HepG2 (cell line): ENCODE measurements around the gene MTCL1. TPM values are rescaled to one million over a fixed set of nuclear protein-coding genes. Genes with fewer than 3 reads are reported as not detected.

ENCODE experiments used
- ATAC-seq: fragments of 200-7000 bp; cut with Tn5 transposase; 3 replicates; pipeline ENCODE4 v1.9.1; 2020; ENCODE audit warnings: mild to moderate bottlenecking, moderate library complexity
- BruUV-seq: library from RNA; stranded (reverse); fragments of 400-500 nt; replicated peaks from 2 replicates; lab custom pipeline; 2021; lab: Mats Ljungman, UMichigan
- CTCF ChIA-PET: fragments of 300-600 bp; formaldehyde crosslinking; extraction: SDS; loops from one replicate; lab custom pipeline; 2021; ENCODE audit warnings: low total read pairs, inconsistent platforms, low intra/inter-chr PET ratio; lab: Yijun Ruan, JAX
- POLR2A ChIA-PET: fragments of 350-600 bp; sonication (Branson Sonifier 250); formaldehyde crosslinking; loops from one replicate; lab custom pipeline; 2020; ENCODE audit warnings: antibody characterized with exemption, inconsistent platforms; lab: Yijun Ruan, JAX
- DNase-seq: peaks from one replicate; pipeline ENCODE4 v3.0.0-alpha.2; 2015; ENCODE audit warnings: low spot score
- FAIRE-seq: peaks from 3 replicates; lab custom pipeline; 2011; peaks lifted over from hg19 to GRCh38; lab: Jason Lieb, UNC
- H2AFZ ChIP-seq: one replicate; pipeline ENCODE4 v1.6.1; 2011; ENCODE audit warnings: low read length, inconsistent platforms
- H3K27ac ChIP-seq: fragments of 300-600 bp; 3 replicates; pipeline ENCODE4 v1.8.0; 2011; ENCODE audit warnings: mixed run types, mild to moderate bottlenecking, mixed read lengths, low read length, inconsistent platforms; ENCODE audit not compliant: insufficient read depth; ENCODE audit errors: extremely low read length
- H3K27me3 ChIP-seq, 2 experiments: fragments of 200-600 bp in 1 of 2; 2 replicates in 1 of 2; 3 replicates in 1 of 2; pipeline versions ENCODE4 v1.6.0 to v1.8.0; 2011; ENCODE audit warnings: low read length in 2 of 2, mild to moderate bottlenecking in 2 of 2, moderate library complexity in 2 of 2, inconsistent platforms in 1 of 2; ENCODE audit not compliant: insufficient read depth in 2 of 2, control insufficient read depth in 1 of 2
- H3K36me3 ChIP-seq, 2 experiments: fragments of 200-600 bp in 1 of 2; replicated peaks in 1 of 2; 2 replicates in 1 of 2; 3 replicates in 1 of 2; pipeline versions ENCODE4 v1.5.1 to v1.8.0; 2011; ENCODE audit warnings: low read length in 2 of 2, inconsistent platforms in 1 of 2; ENCODE audit not compliant: insufficient read depth in 2 of 2, control insufficient read depth in 1 of 2
- H3K4me1 ChIP-seq: 2 replicates; pipeline ENCODE4 v1.5.1; 2012; ENCODE audit warnings: low read length, inconsistent platforms; ENCODE audit not compliant: insufficient read depth
- H3K4me2 ChIP-seq: 2 replicates; pipeline ENCODE4 v1.6.0; 2011; ENCODE audit warnings: low read depth, low read length, inconsistent platforms
- H3K4me3 ChIP-seq, 3 experiments: fragments of 200-600 bp in 1 of 3; sonication (generic), shearing (Covaris generic) in 1 of 3; replicated peaks in 1 of 3; 2 replicates each; pipeline ENCODE4 v1.5.1; 2011 to 2016; ENCODE audit warnings: low read length in 3 of 3, inconsistent platforms in 2 of 3, low read depth in 2 of 3, mild to moderate bottlenecking in 2 of 3, control low read depth in 1 of 3, mixed read lengths in 1 of 3; ENCODE audit not compliant: insufficient read depth in 1 of 3
- H3K79me2 ChIP-seq: one replicate; pipeline ENCODE4 v1.6.1; 2011; ENCODE audit warnings: low read length, inconsistent platforms; ENCODE audit not compliant: insufficient read depth
- H3K9ac ChIP-seq: 2 replicates; pipeline ENCODE4 v1.6.0; 2011; ENCODE audit warnings: mild to moderate bottlenecking, low read depth, low read length, inconsistent platforms; ENCODE audit not compliant: insufficient read depth
- H3K9me3 ChIP-seq: 2 replicates; pipeline ENCODE4 v1.5.1; 2012; ENCODE audit warnings: mild to moderate bottlenecking, low read length
- H4K20me1 ChIP-seq: 2 replicates; pipeline ENCODE4 v1.6.0; 2011; ENCODE audit warnings: inconsistent platforms, mild to moderate bottlenecking, low read length, moderate library complexity; ENCODE audit not compliant: insufficient read depth
- BCL6 ChIP-seq: IDR thresholded peaks from 2 replicates; pipeline ENCODE4 v1.6.1; 2016; ENCODE audit warnings: missing genetic modification reagents, missing compliant biosample characterization
- CEBPG ChIP-seq: IDR thresholded peaks from 2 replicates; pipeline ENCODE4 v1.6.1; 2016
- FIP1L1 ChIP-seq: fragments of 200-400 bp; formaldehyde crosslinking; IDR thresholded peaks from 2 replicates; pipeline ENCODE4 v1.6.1; 2018; ENCODE audit warnings: low read depth, mild to moderate bottlenecking, low read length, moderate library complexity, borderline replicate concordance; ENCODE audit not compliant: insufficient read depth
- FOXK2 ChIP-seq: fragments of 450-650 bp; IDR thresholded peaks from 2 replicates; pipeline ENCODE4 v1.6.1; 2016
- KAT2B ChIP-seq: fragments of 150-350 bp; IDR thresholded peaks from 2 replicates; pipeline ENCODE4 v1.6.1; 2014; ENCODE audit warnings: low read depth, low read length, borderline replicate concordance
- KDM4B ChIP-seq: sonication (generic); formaldehyde crosslinking; IDR thresholded peaks from 2 replicates; pipeline ENCODE4 v1.4.0; 2020; ENCODE audit warnings: missing genetic modification reagents
- MLX ChIP-seq: IDR thresholded peaks from 2 replicates; pipeline ENCODE4 v1.6.1; 2016
- PAX8 ChIP-seq: sonication (generic); formaldehyde crosslinking; IDR thresholded peaks from 2 replicates; pipeline ENCODE4 v1.8.0; 2022; ENCODE audit warnings: mild to moderate bottlenecking, missing genetic modification reagents, borderline replicate concordance
- SIN3A ChIP-seq: IDR thresholded peaks from 2 replicates; pipeline ENCODE4 v1.6.1; 2011; ENCODE audit warnings: low read depth, mild to moderate bottlenecking, control low read depth, low read length, borderline replicate concordance
- SRY ChIP-seq: sonication (generic); formaldehyde crosslinking; IDR thresholded peaks from 2 replicates; pipeline ENCODE4 v1.8.0; 2022; ENCODE audit warnings: mild to moderate bottlenecking, missing genetic modification reagents
- TOPORS ChIP-seq: sonication (generic); formaldehyde crosslinking; IDR thresholded peaks from 2 replicates; pipeline ENCODE4 v1.8.0; 2023; ENCODE audit warnings: mild to moderate bottlenecking, missing genetic modification reagents
- ZNF121 ChIP-seq: sonication (generic); formaldehyde crosslinking; IDR thresholded peaks from 2 replicates; pipeline ENCODE4 v1.5.0; 2020; ENCODE audit warnings: mild to moderate bottlenecking, missing genetic modification reagents
- ZNF468 ChIP-seq: sonication (generic); formaldehyde crosslinking; IDR thresholded peaks from 2 replicates; pipeline ENCODE4 v1.8.0; 2022; ENCODE audit warnings: mild to moderate bottlenecking, moderate library complexity, missing genetic modification reagents
- ZNF576 ChIP-seq: sonication (generic); formaldehyde crosslinking; IDR thresholded peaks from 2 replicates; pipeline ENCODE4 v1.4.0; 2020; ENCODE audit warnings: mild to moderate bottlenecking, missing genetic modification reagents
- WGBS: methylation state at CpG from one replicate; pipeline ENCODE4 v1.1.6; 2017; ENCODE audit warnings: low lambda C conversion rate; 5-methylcytosine and 5-hydroxymethylcytosine counted together
- in situ Hi-C: cut with HindIII; loops from 2 replicates; pipeline ENCODE4 v1.10.0; 2017; ENCODE audit warnings: low pct_unique_long_range_greater_than_20kb; ENCODE audit not compliant: extremely low pct_ligation_motif_present
- intact Hi-C: fragments of 100-400 bp; cut with micrococcal nuclease; formaldehyde crosslinking; loops from one replicate; pipeline ENCODE4 v1.10.0; 2022; ENCODE audit not compliant: unreplicated experiment
- polyA plus RNA-seq, 8 experiments: library from polyadenylated mRNA; depleted of rRNA in 3 of 8; stranded (reverse) in 7 of 8; unstranded in 1 of 8; fragments of >200 nt; fragmentation: Illumina TruSeq in 4 of 8; extraction: Trizol in 4 of 8; gene quantifications; 2 replicates each; pipeline versions ENCODE4 v1.2.1 to v1.2.3, GENCODE V29; 2011 to 2016; ENCODE audit warnings: low read depth in 4 of 8, missing spikeins in 1 of 8, mixed read lengths in 1 of 8; ENCODE audit not compliant: insufficient read depth in 1 of 8
- total RNA-seq, 5 experiments: library from RNA; depleted of rRNA; stranded (reverse); fragments of >200 nt; fragmentation: Illumina TruSeq; extraction: Trizol; gene quantifications; 2 replicates each; pipeline ENCODE4 v1.2.3, GENCODE V29; 2016; ENCODE audit warnings: low read depth in 1 of 5

Gene MTCL1
- total and polyA plus RNA-seq, 2 of the 13 experiments (the other 11 are each of a cell fraction or from before 2014, with no cell fraction given): 3.1 to 3.2 TPM

- POLR2A ChIA-PET: no interaction called here
Measured at GRCh38 chr18:8854550-8854949, 149.2 kb downstream of the MTCL1 start.

GRCh38 chr18:8854962-8855361, 149.6 kb downstream of the MTCL1 start:
- in situ Hi-C loops: no loop called here
- CTCF ChIA-PET: no interaction called here
- BruUV-seq: no TSS peak
- H3K4me2 ChIP-seq: no peak overlapping the region
- WGBS: 41% methylated on average over 2 of the region's 2 CpGs
- H3K27ac ChIP-seq: no peak overlapping the region
- no peaks in the 10 kb centered on the region for H4K20me1 ChIP-seq
- no peak overlapping the region for H2AFZ ChIP-seq
- H3K9ac ChIP-seq: no peak overlapping the region
- no peaks in the 10 kb centered on the region for H3K9me3 ChIP-seq
- DNase-seq: no peak
- ATAC-seq: no peak
- POLR2A ChIA-PET: no interaction called here
- H3K79me2 ChIP-seq: no peaks in the 10 kb centered on the region
- H3K4me3 ChIP-seq: no peak overlapping the region
- H3K4me1 ChIP-seq: no peaks in the 10 kb centered on the region
- intact Hi-C loops: no loop called here
- FAIRE-seq: no peak
- no peaks in the 10 kb centered on the region for H3K36me3 ChIP-seq
- H3K27me3 ChIP-seq: no peaks in the 10 kb centered on the region; a peak in 2 of 5 replicates
- no peak for TF ChIP-seq FOXK2
- no peak for TF ChIP-seq BCL6 (CRISPR knock-in tag)
- TF ChIP-seq ZNF121: no peak
- no peak for TF ChIP-seq PAX8 (CRISPR knock-in tag)
- TF ChIP-seq CEBPG: no peak
- TF ChIP-seq TOPORS (CRISPR knock-in tag): no peak
- no peak for TF ChIP-seq ZNF576 (CRISPR knock-in tag)
- TF ChIP-seq KAT2B: no peak
- no peak for TF ChIP-seq KDM4B (CRISPR knock-in tag)
- no peak for TF ChIP-seq FIP1L1
- TF ChIP-seq SIN3A: no peak
- TF ChIP-seq MLX (CRISPR knock-in tag): no peak

More at GRCh38 chr18:8854550-8854949, 149.2 kb downstream of the MTCL1 start:
- no peak overlapping the region for H3K27ac ChIP-seq
- WGBS: 45% methylated on average over 4 of the region's 4 CpGs
- TF ChIP-seq ZNF468 (CRISPR knock-in tag) (no peak), SRY (CRISPR knock-in tag) (no peak)
- no peak overlapping the region for H2AFZ ChIP-seq
- no peaks in the 10 kb centered on the region for H3K4me1 ChIP-seq
- ATAC-seq (no peak), DNase-seq (no peak), FAIRE-seq (no peak)
- in situ Hi-C loops: no loop called here
- no peaks in the 10 kb centered on the region for H3K36me3 ChIP-seq
- H3K4me3 ChIP-seq: no peak overlapping the region
- H3K27me3 ChIP-seq: no peaks in the 10 kb centered on the region; a peak in 2 of 5 replicates
- no peak overlapping the region for H3K4me2 ChIP-seq
- intact Hi-C loops: no loop called here
- BruUV-seq: no TSS peak
- no peak overlapping the region for H3K9ac ChIP-seq
- H4K20me1 ChIP-seq: no peaks in the 10 kb centered on the region
- H3K9me3 ChIP-seq: no peaks in the 10 kb centered on the region
- CTCF ChIA-PET: no interaction called here
- no peaks in the 10 kb centered on the region for H3K79me2 ChIP-seq
